Activated T-helper 2 cell treated with anti-CD3 and anti-CD28 coated beads, Interferon-gamma antibody, Interleukin-2, Interleukin-4, amounts not matched to agents 10 μg/mL and 5 μg/mL and 100 μg/mL, durations not matched to agents 14 hours and 24 hours and 36 hours (primary cell): ENCODE measurements around the gene CCT6B. TPM values are rescaled to one million over a fixed set of nuclear protein-coding genes. Genes with fewer than 3 reads are reported as not detected.
A peak's percentile ranks its signal among the peaks of the same experiment; 100 is the strongest.
"Not testable (repeated sequence)": the region's sequence is repeated elsewhere in the genome, so short reads cannot be mapped to it uniquely, and the experiment has no call there.

ENCODE experiments used
- DNase-seq: peaks from one replicate; pipeline ENCODE4 v3.0.0; 2021; ENCODE audit warnings: low spot score
- H3K27ac Mint-ChIP-seq: one replicate; pipeline ENCODE4 v1.8.0; 2021; ENCODE audit warnings: mixed read lengths
- H3K27me3 Mint-ChIP-seq: one replicate; pipeline ENCODE4 v1.8.0; 2021; ENCODE audit warnings: low read depth, mixed read lengths
- H3K36me3 Mint-ChIP-seq: one replicate; pipeline ENCODE4 v1.8.0; 2021; ENCODE audit warnings: low read depth, mixed read lengths
- H3K4me1 Mint-ChIP-seq: one replicate; pipeline ENCODE4 v1.8.0; 2021; ENCODE audit warnings: low read depth, mixed read lengths
- H3K4me3 Mint-ChIP-seq: one replicate; pipeline ENCODE4 v1.8.0; 2021; ENCODE audit warnings: low read depth, mild to moderate bottlenecking, moderate library complexity, mixed read lengths
- H3K9me3 Mint-ChIP-seq: one replicate; pipeline ENCODE4 v1.8.0; 2021; ENCODE audit warnings: mixed read lengths
- intact Hi-C: fragments of 100-400 bp; cut with micrococcal nuclease; formaldehyde crosslinking; loops from one replicate; pipeline ENCODE4 v1.15.1; 2023
- total RNA-seq: library from RNA; stranded (reverse); gene quantifications from 2 replicates; pipeline ENCODE4 v1.2.3, GENCODE V29; 2022

CCT6B gene
- total RNA-seq, 1 donor from 2014 or later, result 1.5 TPM

- H3K27ac Mint-ChIP-seq, result peak overlapping the region; percentile 82
- H3K4me1 Mint-ChIP-seq, result peaks cover 39% of the 10 kb centered on the region
- H3K36me3 Mint-ChIP-seq, result no peaks in the 10 kb centered on the region
These were observed 13.8 kb upstream of the CCT6B start for GRCh38 chr17:34974794-34975785.

GRCh38 chr17:34974179-34974578 is 12.9 kb upstream of the CCT6B start:
- H3K4me1 Mint-ChIP-seq, result peaks cover 31% of the 10 kb centered on the region
- intact Hi-C loops, result loop anchor here (2.0 kb wide), 1 partner anchor 73 kb away; no protein-coding TSS in a partner anchor
- no peak overlapping the region for H3K4me3 Mint-ChIP-seq
- H3K9me3 Mint-ChIP-seq, result no peaks in the 10 kb centered on the region
- peak overlapping the region; percentile 82 for H3K27ac Mint-ChIP-seq
- no peaks in the 10 kb centered on the region for H3K27me3 Mint-ChIP-seq
- peaks cover 3% of the 10 kb centered on the region for H3K36me3 Mint-ChIP-seq
- no peak for DNase-seq

More at GRCh38 chr17:34974794-34975785, 13.8 kb upstream of the CCT6B start:
- Mint-ChIP-seq H3K9me3 (no peaks in the 10 kb centered on the region), H3K4me3 (peak overlapping the region; percentile 20), H3K27me3 (no peaks in the 10 kb centered on the region)
- intact Hi-C loops, result loop anchor here (2.0 kb wide), 1 partner anchor 72 kb away; no protein-coding TSS in a partner anchor
- DNase-seq, result peak; percentile 28

- no peak overlapping the region for H3K4me3 Mint-ChIP-seq
These were observed 2.8 kb downstream of the CCT6B start for GRCh38 chr17:34958438-34958837.

GRCh38 chr17:34950780-34951179 is 10.5 kb downstream of the CCT6B start:
- DNase-seq, H3K4me3 Mint-ChIP-seq, H3K36me3 Mint-ChIP-seq, intact Hi-C loops, H3K9me3 Mint-ChIP-seq, H3K4me1 Mint-ChIP-seq, H3K27ac Mint-ChIP-seq: not testable (repeated sequence)
- H3K27me3 Mint-ChIP-seq, result peaks cover 22% of the 10 kb centered on the region

More at GRCh38 chr17:34958438-34958837, 2.8 kb downstream of the CCT6B start:
- Mint-ChIP-seq H3K27ac (no peak overlapping the region), H3K9me3 (no peaks in the 10 kb centered on the region), H3K4me1 (peaks cover 11% of the 10 kb centered on the region), H3K36me3 (peaks cover 12% of the 10 kb centered on the region), H3K27me3 (peaks cover 3% of the 10 kb centered on the region)
- intact Hi-C loops, result no loop called here
- no peak for DNase-seq

- peaks cover 21% of the 10 kb centered on the region for H3K27me3 Mint-ChIP-seq
- H3K9me3 Mint-ChIP-seq, result no peaks in the 10 kb centered on the region
- no peaks in the 10 kb centered on the region for H3K36me3 Mint-ChIP-seq
- peaks cover 2% of the 10 kb centered on the region for H3K4me1 Mint-ChIP-seq
- no peak overlapping the region for H3K4me3 Mint-ChIP-seq
- no peak overlapping the region for H3K27ac Mint-ChIP-seq
- no peak for DNase-seq
- intact Hi-C loops, result no loop called here
These were observed 31.0 kb downstream of the CCT6B start for GRCh38 chr17:34930283-34930682.

- Mint-ChIP-seq H3K27ac (no peak overlapping the region), H3K27me3 (peaks cover 12% of the 10 kb centered on the region), H3K9me3 (no peaks in the 10 kb centered on the region), H3K4me3 (no peak overlapping the region), H3K4me1 (no peaks in the 10 kb centered on the region), H3K36me3 (no peaks in the 10 kb centered on the region)
- intact Hi-C loops, result no loop called here
- no peak for DNase-seq
These were observed 34.6 kb downstream of the CCT6B start for GRCh38 chr17:34926661-34927060.

- Mint-ChIP-seq H3K9me3 (no peaks in the 10 kb centered on the region), H3K4me3 (no peak overlapping the region), H3K4me1 (no peaks in the 10 kb centered on the region), H3K27me3 (peaks cover 14% of the 10 kb centered on the region), H3K27ac (no peak overlapping the region), H3K36me3 (no peaks in the 10 kb centered on the region)
- no peak for DNase-seq
- intact Hi-C loops, result no loop called here
These were observed 40.6 kb downstream of the CCT6B start for GRCh38 chr17:34920676-34921075.

GRCh38 chr17:34917381-34917780 is 43.9 kb downstream of the CCT6B start:
- no peaks in the 10 kb centered on the region for H3K9me3 Mint-ChIP-seq
- no peaks in the 10 kb centered on the region for H3K36me3 Mint-ChIP-seq
- H3K4me3 Mint-ChIP-seq, result no peak overlapping the region
- DNase-seq, result no peak
- no peaks in the 10 kb centered on the region for H3K4me1 Mint-ChIP-seq
- H3K27me3 Mint-ChIP-seq, result peaks cover 14% of the 10 kb centered on the region
- no peak overlapping the region for H3K27ac Mint-ChIP-seq
- intact Hi-C loops, result no loop called here

GRCh38 chr17:34916120-34916519 is 45.1 kb downstream of the CCT6B start:
- Mint-ChIP-seq H3K4me3 (no peak overlapping the region), H3K4me1 (no peaks in the 10 kb centered on the region), H3K27me3 (peaks cover 11% of the 10 kb centered on the region), H3K9me3 (no peaks in the 10 kb centered on the region), H3K27ac (no peak overlapping the region), H3K36me3 (no peaks in the 10 kb centered on the region)
- intact Hi-C loops, result no loop called here
- no peak for DNase-seq

GRCh38 chr17:34913001-34913400 is 48.3 kb downstream of the CCT6B start:
- Mint-ChIP-seq H3K4me1 (no peaks in the 10 kb centered on the region), H3K9me3 (no peaks in the 10 kb centered on the region), H3K27ac (no peak overlapping the region), H3K27me3 (peaks cover 6% of the 10 kb centered on the region), H3K4me3 (no peak overlapping the region), H3K36me3 (no peaks in the 10 kb centered on the region)
- intact Hi-C loops, result no loop called here
- DNase-seq, result no peak

- H3K4me1 Mint-ChIP-seq, result no peaks in the 10 kb centered on the region
- no peak for DNase-seq
These were observed 52.2 kb downstream of the CCT6B start for GRCh38 chr17:34909040-34909439.

GRCh38 chr17:34902831-34903547 is 58.3 kb downstream of the CCT6B start:
- no peaks in the 10 kb centered on the region for H3K9me3 Mint-ChIP-seq
- DNase-seq, result no peak
- no peaks in the 10 kb centered on the region for H3K36me3 Mint-ChIP-seq
- H3K27me3 Mint-ChIP-seq, result peaks cover 25% of the 10 kb centered on the region
- H3K27ac Mint-ChIP-seq, result no peak overlapping the region
- H3K4me1 Mint-ChIP-seq, result peaks cover 1% of the 10 kb centered on the region
- no peak overlapping the region for H3K4me3 Mint-ChIP-seq
- intact Hi-C loops, result no loop called here

More at GRCh38 chr17:34909040-34909439, 52.2 kb downstream of the CCT6B start:
- Mint-ChIP-seq H3K4me3 (no peak overlapping the region), H3K9me3 (no peaks in the 10 kb centered on the region), H3K27me3 (peaks cover 10% of the 10 kb centered on the region), H3K36me3 (no peaks in the 10 kb centered on the region), H3K27ac (no peak overlapping the region)
- intact Hi-C loops, result no loop called here
